CD4-positive, alpha-beta T cell treated with Interleukin-4 for 1 hour (primary cell): ENCODE measurements around the gene ESRRB.

Source experiments
- DNase-seq, 2 donors: peaks; one replicate each; pipeline ENCODE4 v3.0.0-alpha.2; 2020 to 2022

Gene ESRRB

GRCh38 chr14:76375947-76376404 lies at the start of gene ESRRB:
Gene ESRRB, plus strand, starts transcription at chr14:76376137. Its CDS starts 265 bp downstream, at chr14:76376402.
- no peak for DNase-seq

DNA sequence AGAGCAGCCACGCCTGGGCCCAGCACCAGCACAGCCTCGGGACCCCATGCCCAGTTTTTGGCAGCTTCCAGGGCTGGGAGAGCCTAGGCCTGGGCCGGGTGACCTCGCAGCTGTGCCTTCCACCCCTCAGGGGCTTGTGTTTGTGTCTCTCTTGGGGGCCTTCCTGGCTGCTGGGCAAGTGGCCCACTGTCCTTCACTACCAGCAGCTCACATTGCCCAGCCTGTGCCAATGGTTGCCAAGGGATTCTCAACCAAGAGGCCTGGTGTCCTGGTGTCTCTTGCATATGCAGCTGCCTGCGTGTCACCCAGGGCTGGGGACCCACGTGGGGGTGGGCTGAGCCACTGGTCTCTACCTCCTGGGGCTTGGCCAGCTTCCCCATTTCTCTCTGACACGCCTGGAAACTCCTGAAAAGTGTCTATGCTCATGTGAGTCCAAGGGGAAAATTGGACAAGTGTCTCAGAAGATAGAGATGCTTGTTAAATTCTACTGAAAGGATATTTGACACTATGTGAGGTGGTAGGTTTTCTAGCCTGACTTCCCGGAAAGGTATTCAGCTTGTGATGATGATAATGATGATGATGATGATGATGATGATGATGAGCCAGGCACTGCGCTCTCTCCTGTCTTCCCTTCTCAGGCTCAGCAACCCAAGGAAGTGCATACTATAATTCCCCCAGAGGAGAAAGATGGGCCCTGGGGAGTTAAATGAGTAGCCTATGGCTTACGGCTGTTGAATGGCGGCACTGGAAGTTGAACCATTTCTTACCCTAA lies 48.8 kb upstream of the ESRRB start:
- DNase-seq, result no peak

DNA sequence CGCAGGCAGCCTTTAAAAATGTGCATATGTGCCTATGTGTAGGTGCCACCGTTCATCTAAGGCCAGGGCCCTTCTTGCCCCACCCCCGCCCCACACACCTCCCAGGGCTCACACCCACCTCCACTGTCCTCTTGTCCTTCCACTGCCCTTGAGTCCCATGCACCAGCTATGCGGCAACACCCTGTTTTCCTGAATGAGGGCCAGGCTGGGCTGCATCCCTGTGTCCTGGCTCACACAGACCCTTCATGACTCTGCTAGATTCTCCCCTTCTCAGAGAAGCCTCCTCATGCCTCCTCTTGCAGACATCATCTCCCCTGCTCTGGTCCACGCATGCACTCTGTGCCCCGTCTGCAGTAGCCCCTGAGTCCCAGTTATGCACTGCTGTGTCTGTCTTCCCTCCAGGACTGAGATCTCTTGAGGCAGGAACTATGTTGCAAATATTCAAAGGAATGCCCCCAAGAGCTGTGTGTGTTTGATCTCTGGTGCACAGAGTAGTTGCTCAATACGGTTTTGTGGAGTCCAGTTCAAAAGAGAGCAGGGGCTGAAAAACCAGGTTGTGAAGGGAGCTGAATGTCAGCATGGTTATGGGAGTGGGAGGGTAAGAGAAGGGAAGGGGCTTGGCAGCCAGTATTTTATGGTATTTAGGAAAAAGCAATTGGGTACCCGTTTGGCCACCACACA lies 47.3 kb upstream of the ESRRB start:
- no peak for DNase-seq

GRCh38 chr14:76329154-76329928 lies 46.6 kb upstream of the ESRRB start:
- no peak for DNase-seq

DNA sequence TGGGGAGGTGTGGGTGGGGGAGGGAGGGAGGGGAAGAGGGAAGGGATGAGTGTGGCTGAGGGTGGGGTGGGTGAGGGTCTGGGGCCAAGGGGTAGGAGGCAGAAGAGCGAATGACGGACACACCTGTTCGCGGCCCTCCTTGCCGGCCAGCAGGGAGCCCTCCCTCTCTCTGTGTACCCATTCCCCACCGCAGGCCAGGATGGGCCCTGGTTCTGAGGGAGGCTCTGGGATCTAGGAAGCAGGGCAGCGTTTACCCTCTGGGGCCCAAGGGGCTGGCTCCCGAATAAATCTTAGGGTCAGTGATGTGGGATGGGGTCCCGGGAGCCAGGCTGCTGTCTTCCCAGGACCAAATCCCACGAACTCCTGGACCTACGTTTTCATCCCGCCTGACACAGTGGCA lies 46.0 kb upstream of the ESRRB start:
- no peak for DNase-seq

- no peak for DNase-seq
Measured at GRCh38 chr14:76330411-76331327, 45.3 kb upstream of the ESRRB start.

DNA sequence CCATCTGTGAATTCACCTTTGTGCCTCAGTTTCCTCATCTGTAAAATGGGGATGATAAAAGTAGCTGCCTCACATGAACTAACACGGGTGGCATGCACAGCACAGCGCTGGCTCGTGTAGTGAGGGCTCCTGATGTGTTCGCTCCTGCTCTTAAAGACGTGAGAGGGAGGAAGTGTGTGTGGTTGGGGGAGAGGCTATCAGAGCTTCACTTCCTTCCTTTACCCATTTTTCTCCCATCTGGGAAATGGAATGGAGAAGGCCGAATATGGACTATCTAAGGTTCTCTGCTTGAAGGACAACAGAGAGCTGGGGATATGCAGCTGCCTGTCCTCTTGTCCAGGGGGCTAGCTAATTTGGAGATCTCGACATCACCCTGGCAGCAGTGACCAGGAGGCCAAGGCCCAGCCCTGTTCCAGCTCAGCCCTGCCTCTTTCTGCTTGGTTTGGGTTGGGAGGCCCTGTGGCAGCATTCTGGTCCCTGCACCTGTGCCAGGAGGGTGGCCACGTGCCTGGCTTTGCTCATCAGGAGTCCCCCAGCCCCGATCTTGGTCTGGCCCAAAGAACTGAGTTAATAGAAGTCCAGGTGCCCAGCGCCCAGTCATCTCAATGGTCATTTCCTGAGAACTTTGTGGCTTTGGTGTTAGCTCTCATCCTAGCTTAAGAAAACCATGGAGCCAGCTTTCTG lies 44.5 kb upstream of the ESRRB start:
- DNase-seq, result no peak

- no peak for DNase-seq
Measured at GRCh38 chr14:76333664-76334063, 42.3 kb upstream of the ESRRB start.

DNA sequence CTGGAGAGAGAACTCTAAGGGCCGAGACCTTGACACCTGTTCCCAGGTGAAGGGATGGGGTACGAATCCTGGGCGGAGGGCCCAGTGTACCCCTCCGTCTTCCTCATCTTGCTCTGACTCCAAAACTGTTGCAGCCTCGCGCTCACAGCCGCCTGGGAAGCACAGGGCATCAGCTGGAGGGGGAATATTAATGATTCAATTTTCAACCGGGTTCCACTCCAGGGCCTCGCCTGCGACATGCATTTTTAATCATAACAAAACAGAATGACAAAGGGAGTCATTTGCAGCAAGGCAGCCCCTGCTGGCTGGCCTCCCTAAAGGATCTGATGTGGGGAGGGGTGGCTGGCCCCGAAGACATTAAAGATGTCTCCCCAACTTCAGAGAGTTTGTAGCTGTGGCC lies 41.6 kb upstream of the ESRRB start:
- DNase-seq, result no peak

DNA sequence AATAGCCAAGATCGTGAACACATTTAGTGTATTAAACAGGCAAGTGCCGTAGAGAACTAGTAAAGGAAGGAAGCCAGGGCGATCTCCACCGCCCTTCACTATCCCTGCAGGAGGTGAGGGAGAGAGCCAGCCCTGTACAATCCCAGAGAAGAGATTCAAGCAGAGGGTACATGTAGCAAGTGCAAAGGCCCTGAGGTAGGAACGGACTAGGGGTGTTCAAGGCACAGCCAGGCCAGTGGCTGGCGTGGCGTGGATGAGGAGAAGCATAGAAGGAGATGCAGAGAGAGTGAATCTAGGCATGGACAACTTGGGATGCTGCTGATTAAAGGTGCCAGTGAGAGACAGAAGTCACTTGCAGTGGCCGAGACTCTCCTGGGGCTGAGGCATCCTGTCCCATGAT lies 39.1 kb upstream of the ESRRB start:
- DNase-seq, result no peak

- DNase-seq, result no peak
Measured at GRCh38 chr14:76337635-76338545, 38.0 kb upstream of the ESRRB start.

- DNase-seq, result no peak
Measured at GRCh38 chr14:76339728-76340615, 36.0 kb upstream of the ESRRB start.

DNA sequence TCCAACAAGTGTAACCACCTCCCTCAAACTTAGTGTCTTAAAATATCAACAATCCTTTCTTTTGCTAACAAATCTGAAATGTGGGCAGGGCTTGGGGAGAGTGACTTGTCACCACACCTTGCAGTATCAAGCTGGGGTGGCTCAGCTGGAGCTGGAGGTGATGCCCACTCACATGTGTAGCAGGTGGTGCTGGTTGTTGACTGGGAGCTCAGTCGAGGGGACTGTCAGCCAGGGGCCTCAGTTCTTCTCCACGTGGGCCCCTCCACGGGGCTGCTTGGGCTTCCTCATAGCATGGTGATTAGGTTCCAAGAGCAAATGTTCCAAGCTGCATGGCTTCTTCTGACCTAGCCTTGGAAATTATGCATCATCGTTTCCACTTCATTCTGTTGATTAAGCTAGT lies 32.6 kb upstream of the ESRRB start:
- no peak for DNase-seq

- no peak for DNase-seq
Measured at GRCh38 chr14:76346391-76347160, 29.4 kb upstream of the ESRRB start.

DNA sequence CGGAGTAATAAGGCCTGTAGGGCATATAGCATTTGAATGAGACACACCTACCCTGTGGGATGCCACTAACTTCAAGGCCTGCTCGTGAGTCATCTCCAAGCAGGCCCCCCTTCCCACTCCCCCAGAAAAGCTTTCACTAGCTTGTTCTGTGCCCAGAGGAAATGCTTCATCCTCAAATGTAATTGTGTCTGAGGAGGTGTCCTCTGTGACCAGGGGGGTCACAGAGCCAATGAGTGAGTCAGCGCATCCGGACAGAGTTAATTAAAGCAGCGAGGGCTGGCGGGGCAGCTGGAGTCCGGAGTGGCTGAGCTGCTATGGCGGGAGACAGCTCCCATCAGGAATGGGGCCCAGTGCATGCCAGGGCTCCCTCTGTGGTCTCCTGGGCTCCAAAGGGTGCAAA lies 27.0 kb upstream of the ESRRB start:
- DNase-seq, result no peak

GRCh38 chr14:76349993-76350392 lies 25.9 kb upstream of the ESRRB start:
- DNase-seq, result no peak

GRCh38 chr14:76350671-76351070 lies 25.3 kb upstream of the ESRRB start:
- DNase-seq, result no peak

GRCh38 chr14:76351941-76352340 lies 24.0 kb upstream of the ESRRB start:
- DNase-seq, result no peak
